HG03108 (cell line): ENCODE data around the gene RAB3D.
"Not testable (repeated sequence)": the region's sequence is repeated elsewhere in the genome, so short reads cannot be mapped to it uniquely, and the experiment has no call there.

Experiments
- ATAC-seq: cut with Tn5 transposase; IDR thresholded peaks from one replicate; pipeline ENCODE4 v1.9.1; 2021; ENCODE audit warnings: moderate library complexity; ENCODE audit not compliant: unreplicated experiment

RAB3D gene, protein sequence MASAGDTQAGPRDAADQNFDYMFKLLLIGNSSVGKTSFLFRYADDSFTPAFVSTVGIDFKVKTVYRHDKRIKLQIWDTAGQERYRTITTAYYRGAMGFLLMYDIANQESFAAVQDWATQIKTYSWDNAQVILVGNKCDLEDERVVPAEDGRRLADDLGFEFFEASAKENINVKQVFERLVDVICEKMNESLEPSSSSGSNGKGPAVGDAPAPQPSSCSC

DNA sequence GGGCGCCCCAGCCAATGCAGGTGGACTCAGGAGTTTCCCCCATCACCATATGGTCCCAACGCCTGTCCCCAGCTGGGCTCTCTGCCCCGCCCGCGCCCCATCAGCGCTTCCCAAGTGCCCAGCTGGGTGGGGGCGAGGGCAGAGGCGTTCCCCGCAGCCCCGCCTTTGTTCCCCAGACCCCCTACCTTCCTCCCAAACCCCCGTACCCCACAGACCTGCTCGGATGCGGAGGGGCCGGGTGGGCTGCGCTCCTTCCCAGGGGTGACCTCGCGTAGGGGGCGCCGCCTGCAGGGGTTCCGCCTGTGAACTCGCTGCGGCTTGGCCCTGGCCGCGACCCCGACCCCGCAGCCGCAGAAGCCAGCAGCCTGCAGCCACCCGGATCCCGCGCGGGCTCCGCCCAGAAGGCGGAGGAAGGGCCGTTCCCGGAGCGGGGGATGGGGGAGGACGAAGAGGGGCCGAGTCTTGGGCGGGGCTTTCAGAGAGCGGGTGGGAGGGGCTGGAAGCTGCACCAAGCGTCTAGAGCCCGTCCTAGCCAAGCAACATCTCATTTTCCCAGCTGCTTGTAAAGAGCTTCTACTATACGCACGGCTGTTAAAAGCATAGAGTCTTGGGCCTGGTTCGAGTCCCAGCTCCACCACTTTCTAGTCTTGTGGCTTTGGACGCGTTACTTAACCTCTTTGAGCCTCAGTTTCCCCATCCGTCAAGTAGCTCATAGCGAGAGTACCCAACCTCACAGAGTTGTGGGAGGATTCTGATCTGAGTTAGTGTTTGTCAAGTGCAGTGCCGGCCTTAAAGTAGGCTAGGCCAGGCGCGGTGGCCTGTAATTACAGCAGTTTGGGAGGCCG is at the start of gene RAB3D:
RAB3D (minus strand) TSS at position 404 of the 845 bp plus-strand sequence. CDS start 2,258 bp downstream, outside the sequence.
- ATAC-seq = peak; percentile 72

DNA sequence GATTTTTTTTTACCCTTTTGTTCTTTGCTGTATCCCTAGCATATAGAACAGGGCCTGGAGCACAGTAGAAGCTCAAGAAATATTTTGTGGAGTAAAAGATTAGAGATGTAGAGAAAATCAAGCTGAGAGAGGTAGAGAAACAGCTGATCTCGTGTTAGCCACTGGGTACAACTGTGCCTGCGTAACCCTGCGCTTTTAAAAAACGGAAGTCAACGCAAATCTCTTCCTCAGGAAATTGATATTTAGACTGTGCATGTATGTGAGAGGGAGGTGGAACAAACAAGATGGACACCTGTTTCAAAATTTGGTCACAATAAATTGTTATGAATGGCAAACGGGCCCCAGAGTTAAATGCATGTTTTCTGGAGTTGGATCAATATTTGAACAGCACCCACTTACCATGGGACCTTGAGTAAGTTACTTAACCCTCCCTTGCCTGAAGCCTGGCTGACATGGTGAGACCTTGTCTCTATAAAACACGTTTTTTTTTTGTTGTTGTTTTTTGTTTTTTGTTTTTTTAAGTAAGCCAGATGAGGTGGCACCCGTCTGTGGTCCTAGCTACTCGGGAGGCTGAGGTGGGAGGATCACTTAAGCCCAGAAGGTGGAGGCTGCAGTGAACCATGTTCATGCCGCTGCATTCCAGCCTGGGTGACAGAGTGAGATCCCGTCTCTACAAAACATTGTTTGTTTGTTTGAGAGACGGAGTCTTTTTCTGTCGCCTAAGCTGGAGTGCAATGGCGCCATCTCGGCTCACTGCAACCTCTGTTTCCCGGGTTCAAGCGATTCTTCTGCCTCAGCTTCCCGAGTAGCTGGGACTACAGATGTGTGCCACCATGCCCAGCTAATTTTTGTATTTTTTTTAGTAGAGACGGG is 47.9 kb upstream of the RAB3D start:
- ATAC-seq = no peak

DNA sequence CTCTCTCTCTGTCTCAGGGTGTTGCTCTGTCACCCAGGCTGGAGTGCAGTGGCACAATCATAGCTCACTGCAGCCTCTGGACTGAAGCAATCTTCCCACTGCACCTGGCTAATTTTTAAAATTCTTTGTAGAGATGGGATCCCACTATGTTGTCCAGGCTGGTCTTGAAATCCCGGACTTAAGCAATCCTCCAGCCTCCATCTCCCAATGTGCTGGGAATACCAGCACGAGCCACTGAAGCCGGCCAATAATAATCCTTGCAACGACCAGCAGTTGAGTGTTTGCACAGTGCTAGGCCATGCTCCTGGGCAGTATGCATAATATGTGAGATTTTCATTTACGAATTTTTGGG is 45.3 kb upstream of the RAB3D start:
- no peak for ATAC-seq

DNA sequence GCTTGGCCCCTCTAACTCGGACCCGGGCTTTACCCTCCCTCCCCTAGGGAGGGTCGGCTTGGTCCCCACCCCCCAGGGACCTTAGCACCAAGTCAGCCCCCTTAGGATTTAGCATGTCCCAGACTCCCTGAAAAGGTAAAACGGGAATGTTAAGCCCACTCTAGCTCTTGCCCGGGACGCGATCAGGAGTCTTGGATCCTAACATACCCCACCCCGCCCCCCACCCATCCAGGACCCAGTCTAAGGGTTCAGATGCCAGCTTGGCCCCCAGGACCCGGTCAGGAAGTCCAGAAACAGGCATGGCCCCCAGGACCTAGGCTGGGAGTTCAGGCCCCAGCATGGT is 44.2 kb upstream of the RAB3D start:
- no peak for ATAC-seq

DNA sequence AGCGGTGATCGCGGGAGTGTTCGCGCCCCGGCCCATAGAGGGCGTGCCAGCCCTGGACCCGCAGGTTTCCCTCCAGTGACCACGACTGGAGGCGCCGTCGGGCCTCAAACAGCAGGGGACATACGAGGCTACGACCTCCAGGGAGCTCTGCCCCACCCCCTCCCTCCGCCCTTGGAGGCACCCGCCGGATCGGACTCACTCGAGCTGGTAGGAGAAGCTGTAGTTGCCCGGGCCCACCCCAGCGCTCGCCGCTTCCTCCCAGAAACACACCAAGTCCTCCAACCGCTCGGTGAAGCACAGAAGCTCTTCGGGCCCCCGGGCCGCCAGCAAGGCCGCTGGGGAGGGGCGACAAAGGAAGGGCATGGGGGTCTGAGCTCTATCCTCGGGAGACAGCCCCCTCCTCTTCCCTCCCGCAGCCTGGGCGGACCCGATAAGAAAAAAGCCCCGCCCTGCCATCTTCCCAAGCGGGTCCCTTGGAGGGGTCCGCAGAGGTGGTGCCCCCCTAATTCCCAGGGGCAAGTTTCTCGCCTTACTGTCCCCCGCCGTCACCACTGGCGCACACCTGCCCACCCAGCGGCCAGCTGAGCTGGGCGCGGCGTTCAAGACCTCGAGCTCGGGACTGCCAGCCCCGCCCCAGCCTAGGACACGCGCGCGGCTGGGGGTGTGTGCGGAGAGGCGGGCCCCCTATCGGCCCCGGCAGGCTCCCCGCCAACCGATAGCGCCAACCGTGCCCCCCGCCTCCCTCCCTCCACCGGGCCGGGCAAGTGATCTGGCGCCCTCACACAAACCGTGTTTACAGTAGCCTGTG is 43.6 kb upstream of the RAB3D start:
- ATAC-seq = no peak

DNA sequence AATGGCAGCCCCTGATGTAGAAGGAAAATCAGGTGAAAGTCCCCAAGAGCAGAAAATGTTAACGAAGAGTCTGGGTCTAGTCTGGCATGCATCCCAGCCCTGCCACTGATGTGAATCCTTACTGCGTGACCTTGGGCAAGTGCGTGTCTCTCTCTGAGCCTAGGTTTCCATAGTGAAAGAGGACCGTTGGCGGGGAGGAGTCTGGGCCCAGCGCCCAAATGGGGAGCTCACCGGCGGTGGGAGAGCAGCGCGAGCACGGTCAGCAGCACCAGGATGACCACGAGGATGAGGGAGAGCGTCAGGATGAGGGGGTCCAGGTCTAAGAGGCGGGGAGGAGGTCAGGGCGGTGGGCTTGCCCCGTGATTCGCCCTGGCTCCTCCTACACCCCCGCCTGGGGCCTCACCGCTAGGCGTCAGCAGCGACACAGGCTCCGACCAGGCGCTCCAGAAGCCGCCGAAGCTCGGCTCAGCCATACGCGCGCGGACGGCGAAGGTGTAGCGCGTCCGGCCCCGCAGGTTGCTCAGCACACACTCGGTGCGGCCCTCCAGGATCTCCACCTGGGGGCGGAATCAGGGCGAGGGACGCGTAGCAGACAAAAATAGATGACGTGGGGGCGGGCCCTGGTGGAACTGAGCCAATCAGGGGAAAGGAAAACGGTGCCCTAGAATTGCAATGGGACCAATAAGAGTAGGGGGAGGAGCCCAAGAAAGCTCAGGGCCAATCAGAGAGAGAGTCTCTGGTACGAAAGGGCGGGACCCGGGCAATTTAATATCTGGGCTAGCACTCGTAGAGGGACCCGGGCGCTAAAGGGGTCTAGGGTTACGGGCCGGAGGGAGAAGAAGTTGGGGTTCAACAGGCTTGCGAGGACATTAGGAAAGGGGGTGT is 41.4 kb upstream of the RAB3D start:
- peak; percentile 66 for ATAC-seq

DNA sequence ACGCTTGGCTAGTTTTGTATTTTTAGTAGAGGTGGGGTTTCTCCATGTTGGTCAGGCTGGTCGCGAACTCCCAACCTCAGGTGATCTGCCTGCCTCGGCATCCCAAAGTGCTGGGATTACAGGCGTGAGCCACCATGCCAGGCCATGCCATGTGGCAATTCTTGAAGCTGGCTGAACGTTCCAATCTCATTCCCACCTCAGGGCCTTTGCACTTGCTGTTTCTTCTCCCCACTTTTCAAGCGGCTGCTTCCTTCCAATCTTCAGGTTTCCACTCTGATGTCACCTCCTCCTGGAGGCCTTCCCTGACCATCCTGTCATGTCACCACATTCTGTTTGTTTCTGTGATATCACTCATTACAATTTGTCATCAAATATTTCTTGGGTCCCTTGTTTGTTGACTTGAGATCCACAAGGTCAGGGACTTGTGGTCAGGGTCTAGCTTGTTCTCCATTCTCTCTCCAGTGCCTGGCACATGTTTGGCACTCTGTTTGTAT is 40.4 kb upstream of the RAB3D start:
- ATAC-seq = no peak

DNA sequence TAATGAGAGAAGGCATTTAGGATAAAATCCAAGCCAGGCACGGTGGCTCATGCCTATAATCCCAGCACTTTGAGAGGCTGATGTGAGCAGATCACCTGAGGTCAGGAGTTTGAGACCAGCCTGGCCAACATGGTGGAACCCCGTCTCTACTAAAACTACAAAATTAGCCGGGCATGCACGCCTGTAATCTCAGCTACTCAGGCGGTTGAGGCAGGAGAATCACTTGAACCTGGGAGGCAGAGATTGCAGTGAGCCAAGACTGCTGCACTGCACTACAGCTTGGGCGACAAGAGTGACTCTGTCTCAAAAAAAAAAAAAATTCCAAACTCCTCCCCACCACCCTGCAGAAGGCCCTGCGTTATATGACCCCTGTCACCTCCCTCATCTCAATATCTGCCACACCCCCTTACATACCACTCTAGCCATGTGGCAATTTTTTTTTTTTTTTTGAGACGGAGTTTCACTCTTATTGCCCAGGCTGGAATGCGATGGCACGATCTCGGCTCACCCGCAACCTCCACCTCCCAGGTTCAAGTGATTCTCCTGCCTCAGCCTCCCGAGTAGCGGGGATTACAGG is 39.9 kb upstream of the RAB3D start:
- ATAC-seq = not testable (repeated sequence)

DNA sequence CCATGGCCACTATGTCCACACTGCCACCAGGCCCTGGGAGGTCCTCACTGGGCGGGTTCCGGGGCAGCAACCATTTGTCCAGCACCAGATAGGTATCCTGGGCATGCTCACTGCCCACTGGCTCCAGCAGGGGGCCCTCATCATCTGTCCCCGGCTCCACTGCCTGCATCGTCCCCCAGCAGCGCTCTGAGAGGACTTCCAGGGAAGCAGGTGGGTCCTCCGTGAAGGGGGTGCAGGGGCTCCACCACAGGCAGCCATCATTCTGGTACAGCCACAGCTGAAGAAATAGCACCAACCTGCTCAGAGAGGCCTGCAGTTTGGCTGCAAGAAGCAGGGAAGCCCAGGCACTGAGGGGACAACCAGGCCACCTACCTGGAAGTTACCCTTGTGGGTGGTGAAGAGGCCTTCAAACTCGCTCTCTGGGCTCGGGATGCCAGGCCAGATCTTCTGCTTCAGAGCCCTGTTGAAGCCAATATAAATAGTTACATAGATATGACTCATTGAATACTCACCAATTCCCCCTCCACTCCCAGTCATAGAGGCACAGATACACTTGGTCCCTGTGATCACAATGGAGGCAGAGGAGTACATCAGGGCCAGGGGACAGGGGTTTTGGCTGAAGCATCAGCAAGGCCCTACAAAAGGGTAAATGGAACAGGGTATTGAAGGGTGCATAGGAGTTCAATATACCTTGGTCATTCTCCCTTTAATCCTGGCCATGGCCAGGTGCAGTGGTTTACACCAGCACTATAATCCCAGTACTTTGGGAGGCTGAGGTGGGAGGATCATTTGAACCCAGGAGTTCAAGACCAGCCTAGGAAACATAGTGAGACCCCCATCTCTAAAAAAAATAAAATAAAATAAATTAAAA is 39.1 kb upstream of the RAB3D start:
- ATAC-seq = no peak

DNA sequence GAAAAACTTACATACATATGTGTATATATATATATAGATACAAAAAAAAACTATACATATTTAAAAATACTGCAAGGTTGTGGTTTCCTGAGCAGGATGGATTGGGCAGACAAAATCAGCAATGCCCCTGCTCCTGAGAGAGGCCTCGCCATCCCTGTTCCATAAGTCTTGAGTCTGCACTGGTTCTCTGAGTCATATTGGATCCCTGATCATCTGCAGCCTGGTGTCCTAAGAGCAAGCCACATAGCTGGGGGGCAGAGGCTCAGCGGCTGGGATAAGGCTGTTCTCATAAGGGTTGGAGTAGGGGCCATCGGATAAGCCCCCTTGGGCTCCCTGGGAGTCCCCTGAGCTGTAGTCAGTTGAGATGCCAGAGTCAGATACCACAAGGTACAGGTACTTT is 38.3 kb upstream of the RAB3D start:
- no peak for ATAC-seq

DNA sequence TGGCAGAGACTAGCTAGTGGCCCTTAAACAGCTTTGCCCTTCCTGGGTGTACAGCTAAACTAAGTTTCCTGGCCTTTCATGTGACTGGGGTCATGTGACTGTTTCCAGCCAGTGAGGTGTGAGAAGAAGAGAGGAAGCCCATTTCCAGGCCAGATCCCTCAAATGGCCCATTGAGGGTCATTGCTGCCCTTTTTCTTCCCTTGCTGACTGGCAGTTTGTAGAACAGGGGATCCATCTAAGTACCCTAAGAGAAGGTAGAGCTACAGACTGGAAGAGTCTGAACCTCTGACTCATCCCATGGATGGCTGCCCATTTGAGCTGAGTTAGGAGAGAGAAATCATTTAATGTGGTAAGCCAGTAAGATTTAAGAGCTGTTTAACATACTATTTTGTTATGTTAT is 37.8 kb upstream of the RAB3D start:
- ATAC-seq = no peak

DNA sequence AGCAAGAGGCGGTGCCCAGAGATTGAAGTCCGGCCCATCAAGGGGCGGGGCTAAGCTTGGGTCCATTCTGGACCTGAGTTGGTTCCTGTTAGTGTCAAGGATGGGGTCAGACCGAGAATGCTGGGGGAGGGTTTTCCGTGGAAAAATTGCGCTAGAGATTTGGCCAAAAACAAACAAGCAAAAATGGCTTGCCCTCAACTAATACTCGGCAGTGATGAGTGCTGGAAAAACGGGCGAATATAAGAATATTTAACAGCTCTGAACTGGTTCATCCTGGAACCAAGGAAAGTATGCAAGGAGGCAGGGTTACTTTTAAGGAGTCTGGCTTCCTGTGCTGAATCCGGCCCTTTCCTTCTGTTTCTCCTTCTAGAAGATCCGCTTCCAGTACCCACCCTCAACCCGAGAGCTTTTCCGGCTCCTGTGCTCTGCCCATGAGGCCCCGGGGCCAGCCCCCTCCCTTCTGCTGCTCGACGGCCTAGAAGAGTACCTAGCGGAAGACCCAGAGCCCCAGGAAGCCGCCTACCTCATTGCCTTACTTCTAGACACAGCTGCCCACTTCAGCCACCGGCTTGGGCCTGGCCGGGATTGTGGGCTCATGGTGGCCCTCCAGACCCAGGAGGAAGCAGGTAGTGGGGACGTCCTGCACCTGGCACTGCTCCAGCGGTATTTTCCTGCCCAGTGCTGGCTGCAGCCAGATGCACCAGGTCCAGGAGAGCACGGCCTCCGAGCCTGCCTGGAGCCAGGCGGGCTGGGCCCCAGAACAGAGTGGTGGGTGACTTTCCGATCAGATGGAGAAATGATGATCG is 35.9 kb upstream of the RAB3D start:
- no peak for ATAC-seq

DNA sequence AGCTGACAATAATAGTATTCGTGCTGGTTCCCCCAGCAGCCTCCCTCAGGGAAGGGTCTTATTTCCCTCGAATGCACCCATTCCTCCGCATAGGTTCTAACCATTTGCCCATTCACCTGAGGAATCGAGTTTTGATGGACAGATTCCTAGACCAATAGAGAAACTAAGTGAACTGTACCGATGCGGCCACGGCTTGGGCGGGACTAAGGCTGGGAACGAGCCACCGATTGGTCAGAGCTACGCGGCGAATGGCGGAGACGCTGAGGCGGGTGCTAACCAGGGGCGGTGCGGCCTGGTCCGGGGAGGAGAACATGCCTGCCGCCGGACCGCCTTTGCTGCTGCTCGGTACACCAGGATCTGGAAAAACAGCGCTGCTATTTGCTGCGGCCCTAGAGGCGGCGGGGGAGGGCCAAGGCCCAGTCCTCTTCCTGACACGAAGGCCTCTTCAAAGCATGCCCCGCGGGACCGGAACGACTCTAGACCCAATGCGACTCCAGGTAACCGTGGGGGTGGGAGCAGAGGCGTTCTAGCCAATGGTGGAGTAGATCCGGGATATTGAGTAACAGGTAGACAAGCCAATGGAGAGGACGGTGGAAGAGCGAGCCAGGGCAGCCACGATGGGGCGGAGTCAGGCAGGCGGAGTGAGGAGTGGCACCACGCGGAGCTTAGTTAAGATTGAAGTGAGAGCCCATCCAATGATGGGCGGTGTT is 35.1 kb upstream of the RAB3D start, which contains the start of gene SWSAP1:
SWSAP1 (plus strand) TSS at position 234 of the 710 bp plus-strand sequence; CDS start at position 249, 15 bp downstream.
- ATAC-seq = peak; percentile 78

DNA sequence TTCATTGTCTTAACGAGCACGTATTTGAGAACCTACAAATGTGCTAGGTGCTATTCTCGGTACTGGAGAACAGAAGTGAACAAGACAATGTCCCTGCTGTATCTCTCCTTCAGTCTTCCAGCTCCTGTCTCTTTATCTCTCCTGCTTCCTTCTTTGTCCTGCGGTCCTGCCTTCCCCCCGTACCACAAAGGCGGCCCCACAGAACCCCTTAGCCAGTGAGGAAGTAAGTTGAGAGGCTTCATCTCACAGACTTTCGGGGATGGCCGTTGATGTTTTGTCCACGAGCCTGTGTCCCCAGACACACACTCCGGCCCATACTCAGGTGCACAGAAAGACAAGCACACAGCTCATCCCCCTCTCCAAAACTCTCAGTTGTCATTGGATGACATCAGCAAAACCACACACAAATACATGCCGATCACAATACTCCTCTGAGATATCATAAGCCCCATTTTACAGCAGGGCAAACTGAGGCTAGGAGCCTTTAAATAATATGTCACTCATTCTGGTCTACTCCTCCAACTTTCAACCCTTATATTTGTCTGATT is 34.5 kb upstream of the RAB3D start:
- ATAC-seq = no peak

DNA sequence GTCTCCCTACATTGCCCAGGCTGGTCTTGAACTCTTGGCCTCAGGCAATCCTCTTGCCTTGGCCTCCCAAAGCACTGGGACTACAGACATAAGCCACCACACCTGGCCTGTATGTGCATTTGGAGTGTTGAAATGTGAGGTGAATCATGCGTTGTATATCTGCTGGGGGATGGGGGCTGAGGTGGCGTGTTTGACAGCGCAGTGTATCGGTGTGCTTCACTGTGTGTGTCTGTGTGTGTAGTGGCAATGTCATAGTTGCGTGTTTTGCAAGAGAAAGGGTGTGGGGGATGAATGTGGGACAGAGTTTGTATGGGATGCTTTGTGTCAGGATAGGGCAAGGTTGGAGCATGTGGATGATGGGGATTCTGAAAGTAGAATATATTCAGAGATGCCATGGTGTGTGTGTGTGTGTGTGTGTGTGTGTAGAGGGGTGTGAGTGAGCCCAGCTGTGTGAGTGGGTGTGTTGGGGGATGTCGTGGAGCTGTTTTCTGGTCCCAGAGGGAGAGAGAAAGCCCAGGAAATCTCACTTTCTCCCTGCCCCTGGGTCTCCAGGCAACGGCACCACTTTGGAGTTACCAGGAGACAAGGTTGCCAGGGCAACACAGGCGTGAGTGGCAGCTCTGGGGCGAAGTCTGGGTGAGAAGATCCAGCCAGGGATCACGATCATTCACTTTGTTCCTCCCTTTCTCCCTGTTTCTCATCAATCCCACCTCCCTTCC is 33.9 kb upstream of the RAB3D start:
- ATAC-seq = no peak

DNA sequence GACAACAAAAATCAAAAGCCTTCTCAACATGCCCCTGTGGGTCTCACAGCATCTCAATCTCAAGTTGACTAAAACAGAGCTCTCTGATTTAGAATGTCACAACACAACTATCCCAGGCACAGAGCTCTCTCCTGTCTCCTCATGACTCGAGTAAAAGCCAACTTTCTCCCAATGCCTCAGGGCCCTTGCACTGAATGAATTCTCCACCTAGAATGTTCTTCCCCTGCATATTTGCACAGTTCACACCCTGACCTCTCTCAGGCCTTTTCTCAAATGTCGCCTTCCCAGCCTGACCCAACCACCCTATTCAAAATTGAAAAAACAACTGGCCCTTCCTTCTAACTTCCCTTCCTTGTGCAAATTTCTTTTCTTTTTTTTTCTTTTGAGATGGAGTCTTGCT is 31.3 kb upstream of the RAB3D start:
- no peak for ATAC-seq
